GM19099 (cell line): ENCODE measurements around the gene EPHB6.

Experiments
- POLR2A ChIP-seq: IDR thresholded peaks from 3 replicates; pipeline ENCODE4 v1.6.1; 2011; ENCODE audit warnings: low read depth; ENCODE audit not compliant: insufficient read length; ENCODE audit errors: extremely low read depth

The EPHB6 gene

GRCh38 chr7:142855114-142855743 lies 353 bp downstream of the EPHB6 start:
- TF ChIP-seq POLR2A: no peak

- no peak for TF ChIP-seq POLR2A
These were observed 1.1 kb downstream of the EPHB6 start for GRCh38 chr7:142855756-142856564.

GRCh38 chr7:142856565-142857245 lies 1.8 kb downstream of the EPHB6 start:
- TF ChIP-seq POLR2A: no peak

- TF ChIP-seq POLR2A: no peak
These were observed 2.7 kb downstream of the EPHB6 start for GRCh38 chr7:142857625-142858024.

- TF ChIP-seq POLR2A: no peak
These were observed 4.5 kb downstream of the EPHB6 start for GRCh38 chr7:142859411-142859810.

- no peak for TF ChIP-seq POLR2A
These were observed 5.0 kb downstream of the EPHB6 start for GRCh38 chr7:142859829-142860228.

- TF ChIP-seq POLR2A: no peak
These were observed 6.1 kb downstream of the EPHB6 start for GRCh38 chr7:142860968-142861367.

- no peak for TF ChIP-seq POLR2A
These were observed 7.5 kb downstream of the EPHB6 start for GRCh38 chr7:142862351-142862750.

- TF ChIP-seq POLR2A: no peak
These were observed 8.0 kb downstream of the EPHB6 start for GRCh38 chr7:142862786-142863400.

- TF ChIP-seq POLR2A: no peak
These were observed 9.2 kb downstream of the EPHB6 start for GRCh38 chr7:142863891-142864685.

- TF ChIP-seq POLR2A: no peak
These were observed 10.3 kb downstream of the EPHB6 start for GRCh38 chr7:142864980-142865747.

- no peak for TF ChIP-seq POLR2A
These were observed 10.9 kb downstream of the EPHB6 start for GRCh38 chr7:142865766-142866165.

- no peak for TF ChIP-seq POLR2A
These were observed 11.7 kb downstream of the EPHB6 start for GRCh38 chr7:142866361-142867096.
